HCT116 (cell line): Measurements from ENCODE around the gene WWP2.

Experiments used
- CTCF ChIP-seq, 3 experiments: fragments of 200-600 bp in 1 of 3; sonication (generic) in 1 of 3; IDR thresholded peaks in 2 of 3; conservative IDR thresholded peaks in 1 of 3; 2 replicates each; pipeline ENCODE4 v1.5.1; 2012 to 2017; ENCODE audit warnings: low read depth in 2 of 3, low read length in 2 of 3, antibody characterized with exemption in 1 of 3, borderline replicate concordance in 1 of 3, control low read depth in 1 of 3, mild to moderate bottlenecking in 1 of 3, mixed read lengths in 1 of 3, mixed run types in 1 of 3, moderate library complexity in 1 of 3; ENCODE audit not compliant: insufficient read depth in 1 of 3
- EGR1 ChIP-seq: IDR thresholded peaks from 2 replicates; pipeline ENCODE4 v1.6.1; 2012; ENCODE audit warnings: low read depth
- JUND ChIP-seq: IDR thresholded peaks from 2 replicates; pipeline ENCODE4 v1.6.1; 2012
- POLR2AphosphoS5 ChIP-seq: IDR thresholded peaks from 2 replicates; pipeline ENCODE4 v1.6.1; 2011; ENCODE audit warnings: mild to moderate bottlenecking, low read depth, low read length, moderate library complexity
- REST ChIP-seq: IDR thresholded peaks from 2 replicates; pipeline ENCODE4 v1.6.1; 2012; ENCODE audit warnings: low read depth

GRCh38 chr16:69762814-69763598 lies 874 bp downstream of the WWP2 start:
- no peak for TF ChIP-seq CTCF (IDR thresholded peaks at IDR 0.05 in 2 of 3, conservative IDR thresholded peaks at IDR 0.05 in 1 of 3; ENCODE audit: borderline replicate concordance in 1 of 3, insufficient read depth in 1 of 3, low read depth in 2 of 3, low read length in 2 of 3)
- TF ChIP-seq EGR1 = no peak
- TF ChIP-seq POLR2AphosphoS5 = no peak
- TF ChIP-seq REST = no peak
- TF ChIP-seq JUND = no peak
